Osteocyte (in vitro differentiated cells): ENCODE measurements around the gene PRODH2. TPM values are rescaled to one million over a fixed set of nuclear protein-coding genes. Genes with fewer than 3 reads are reported as not detected.

Experiments
- DNase-seq: peaks from one replicate; pipeline ENCODE4 v3.0.0; 2021; ENCODE audit warnings: mixed read lengths; ENCODE audit not compliant: unreplicated experiment; ENCODE audit errors: extremely low spot score
- H3K27ac Mint-ChIP-seq: one replicate; pipeline ENCODE4 v1.8.0; 2021; ENCODE audit warnings: mild to moderate bottlenecking, mixed read lengths; ENCODE audit not compliant: unreplicated experiment
- H3K27me3 Mint-ChIP-seq: one replicate; pipeline ENCODE4 v1.8.0; 2021; ENCODE audit warnings: mixed read lengths; ENCODE audit not compliant: unreplicated experiment
- H3K36me3 Mint-ChIP-seq: one replicate; pipeline ENCODE4 v1.8.0; 2021; ENCODE audit warnings: mixed read lengths; ENCODE audit not compliant: unreplicated experiment
- H3K4me1 Mint-ChIP-seq: one replicate; pipeline ENCODE4 v1.8.0; 2021; ENCODE audit warnings: mixed read lengths; ENCODE audit not compliant: unreplicated experiment
- H3K4me3 Mint-ChIP-seq: one replicate; pipeline ENCODE4 v1.8.0; 2021; ENCODE audit warnings: mild to moderate bottlenecking, moderate library complexity, mixed read lengths; ENCODE audit not compliant: unreplicated experiment
- H3K9me3 Mint-ChIP-seq: one replicate; pipeline ENCODE4 v1.8.0; 2021; ENCODE audit warnings: mixed read lengths; ENCODE audit not compliant: unreplicated experiment
- CTCF ChIP-seq: fragments of 200-600 bp; sonication (generic); IDR thresholded peaks from 2 replicates; pipeline ENCODE4 v1.5.0; 2021; ENCODE audit warnings: antibody characterized with exemption, mild to moderate bottlenecking, moderate library complexity
- total RNA-seq: library from RNA; stranded (reverse); gene quantifications from 2 replicates; pipeline ENCODE4 v1.2.1, GENCODE V29; 2021

The PRODH2 gene
- total RNA-seq, 1 donor from 2014 or later, result not detected

GRCh38 chr19:35790981-35791813, 21.4 kb downstream of the PRODH2 start:
- no peak overlapping the region for H3K4me3 Mint-ChIP-seq
- no peaks in the 10 kb centered on the region for H3K36me3 Mint-ChIP-seq
- no peak overlapping the region for H3K27ac Mint-ChIP-seq
- H3K9me3 Mint-ChIP-seq, result no peaks in the 10 kb centered on the region
- no peak for TF ChIP-seq CTCF
- DNase-seq, result no peak
- no peaks in the 10 kb centered on the region for H3K27me3 Mint-ChIP-seq
- H3K4me1 Mint-ChIP-seq, result no peaks in the 10 kb centered on the region

GRCh38 chr19:35789978-35790944, 22.4 kb downstream of the PRODH2 start:
- DNase-seq, result no peak
- Mint-ChIP-seq H3K27ac (no peak overlapping the region), H3K27me3 (no peaks in the 10 kb centered on the region), H3K4me1 (no peaks in the 10 kb centered on the region), H3K9me3 (no peaks in the 10 kb centered on the region), H3K36me3 (no peaks in the 10 kb centered on the region), H3K4me3 (no peak overlapping the region)
- TF ChIP-seq CTCF, result no peak

- no peaks in the 10 kb centered on the region for H3K9me3 Mint-ChIP-seq
- no peak overlapping the region for H3K4me3 Mint-ChIP-seq
- TF ChIP-seq CTCF, result no peak
- DNase-seq, result no peak
- no peak overlapping the region for H3K27ac Mint-ChIP-seq
- H3K36me3 Mint-ChIP-seq, result no peaks in the 10 kb centered on the region
- H3K4me1 Mint-ChIP-seq, result no peaks in the 10 kb centered on the region
- no peaks in the 10 kb centered on the region for H3K27me3 Mint-ChIP-seq
Measured at GRCh38 chr19:35789195-35789977, 23.3 kb downstream of the PRODH2 start.

GRCh38 chr19:35788205-35788960, 24.3 kb downstream of the PRODH2 start:
- H3K9me3 Mint-ChIP-seq, result no peaks in the 10 kb centered on the region
- H3K27me3 Mint-ChIP-seq, result no peaks in the 10 kb centered on the region
- H3K4me3 Mint-ChIP-seq, result no peak overlapping the region
- TF ChIP-seq CTCF, result no peak
- no peak for DNase-seq
- H3K4me1 Mint-ChIP-seq, result no peaks in the 10 kb centered on the region
- no peak overlapping the region for H3K27ac Mint-ChIP-seq
- H3K36me3 Mint-ChIP-seq, result peaks cover 2% of the 10 kb centered on the region
